Gastrocnemius medialis (tissue), 4 donors: Measurements from ENCODE around the gene KCNG1. TPM values are rescaled to one million over a fixed set of nuclear protein-coding genes. Genes with fewer than 3 reads are reported as not detected.

Source experiments
- ATAC-seq, 2 donors: fragments of 150-250 bp; one replicate each; pipeline ENCODE4 v1.9.1; 2016
- DNase-seq, 2 donors: peaks; one replicate each; pipeline ENCODE4 v3.0.0-alpha.2; 2019
- H3K27ac ChIP-seq, 4 donors: fragments of 200-600 bp; sonication (generic); 1 replicate in 1 of 4; 2 replicates in 3 of 4; pipeline ENCODE4 v1.5.1; 2016 to 2018; ENCODE audit warnings: mild to moderate bottlenecking in 2 of 4, moderate library complexity in 1 of 4
- H3K27me3 ChIP-seq, 3 donors: fragments of 200-600 bp; sonication (generic) in 2 of 3; 1 replicate in 1 of 3; 2 replicates in 2 of 3; pipeline versions ENCODE4 v1.5.1 to v1.6.0; 2016 to 2019; ENCODE audit warnings: mild to moderate bottlenecking in 1 of 3, moderate library complexity in 1 of 3
- H3K36me3 ChIP-seq, 2 donors: fragments of 200-600 bp; sonication (generic) in 1 of 2; one replicate each; pipeline ENCODE4 v1.5.1; 2017 to 2018
- H3K4me1 ChIP-seq, 2 donors: fragments of 200-600 bp; sonication (generic) in 1 of 2; one replicate each; pipeline ENCODE4 v1.5.1; 2016 to 2017; ENCODE audit warnings: mild to moderate bottlenecking in 2 of 2
- H3K4me3 ChIP-seq, 4 donors: fragments of 200-600 bp; sonication (generic) in 3 of 4; 1 replicate in 1 of 4; 2 replicates in 3 of 4; pipeline ENCODE4 v1.5.1; 2016 to 2019; ENCODE audit warnings: mild to moderate bottlenecking in 2 of 4
- H3K9me3 ChIP-seq, 3 donors: fragments of 200-600 bp; sonication (generic) in 2 of 3; 1 replicate in 1 of 3; 2 replicates in 2 of 3; pipeline ENCODE4 v1.5.1; 2016 to 2019
- CTCF ChIP-seq, 5 experiments: fragments of 450-650 bp in 3 of 5; fragments of 200-600 bp in 2 of 5; sonication (generic) in 2 of 5; IDR thresholded peaks in 4 of 5; conservative IDR thresholded peaks in 1 of 5; 1 replicate in 4 of 5; 2 replicates in 1 of 5; pipeline ENCODE4 v1.5.1; 2016 to 2019; ENCODE audit warnings: antibody characterized with exemption in 5 of 5, mild to moderate bottlenecking in 3 of 5, moderate library complexity in 3 of 5
- POLR2A ChIP-seq, 2 donors: fragments of 450-650 bp; IDR thresholded peaks; one replicate each; pipeline ENCODE4 v1.6.1; 2017; ENCODE audit warnings: antibody characterized with exemption in 2 of 2, mild to moderate bottlenecking in 2 of 2, moderate library complexity in 2 of 2
- in situ Hi-C, 4 donors: fragments of 200-750 bp; cut with MboI; loops; one replicate each; pipeline versions ENCODE4 v1.15.0 to v1.8.0; 2017; ENCODE audit warnings: low sequenced_read_pairs in 4 of 4
- intact Hi-C: fragments of 100-400 bp; cut with DNase I; formaldehyde crosslinking; loops from one replicate; pipeline ENCODE4 v1.15.1; 2023; ENCODE audit warnings: low total_unique reads
- total RNA-seq, 4 donors: library from RNA; depleted of rRNA; stranded (reverse); fragments of >200 nt; gene quantifications; one replicate each; pipeline versions ENCODE4 v1.1.0 to v1.2.3, GENCODE V29; 2016

KCNG1 gene
- total RNA-seq, 4 donors from 2014 or later: not detected

GRCh38 chr20:51022227-51022802, 592 bp downstream of the KCNG1 start:
- no peaks in the 10 kb centered on the region for H3K36me3 ChIP-seq
- H3K4me3 ChIP-seq: peak overlapping the region; percentile 39 to 46 (median 43)
- no peaks in the 10 kb centered on the region for H3K9me3 ChIP-seq
- H3K27ac ChIP-seq: no peak overlapping the region
- H3K4me1 ChIP-seq: peaks cover 0 to 4% of the 10 kb centered on the region in 2 donors
- in situ Hi-C loops: no loop called here
- DNase-seq (no peak), ATAC-seq (no peak)
- H3K27me3 ChIP-seq: peaks cover 17 to 24% (median 18%) of the 10 kb centered on the region in 3 donors
- intact Hi-C loops: no loop called here
- TF ChIP-seq POLR2A (IDR thresholded peaks at IDR 0.05) (no peak), CTCF (IDR thresholded peaks at IDR 0.05 in 4 of 5, conservative IDR thresholded peaks at IDR 0.05 in 1 of 5) (no peak)

DNA sequence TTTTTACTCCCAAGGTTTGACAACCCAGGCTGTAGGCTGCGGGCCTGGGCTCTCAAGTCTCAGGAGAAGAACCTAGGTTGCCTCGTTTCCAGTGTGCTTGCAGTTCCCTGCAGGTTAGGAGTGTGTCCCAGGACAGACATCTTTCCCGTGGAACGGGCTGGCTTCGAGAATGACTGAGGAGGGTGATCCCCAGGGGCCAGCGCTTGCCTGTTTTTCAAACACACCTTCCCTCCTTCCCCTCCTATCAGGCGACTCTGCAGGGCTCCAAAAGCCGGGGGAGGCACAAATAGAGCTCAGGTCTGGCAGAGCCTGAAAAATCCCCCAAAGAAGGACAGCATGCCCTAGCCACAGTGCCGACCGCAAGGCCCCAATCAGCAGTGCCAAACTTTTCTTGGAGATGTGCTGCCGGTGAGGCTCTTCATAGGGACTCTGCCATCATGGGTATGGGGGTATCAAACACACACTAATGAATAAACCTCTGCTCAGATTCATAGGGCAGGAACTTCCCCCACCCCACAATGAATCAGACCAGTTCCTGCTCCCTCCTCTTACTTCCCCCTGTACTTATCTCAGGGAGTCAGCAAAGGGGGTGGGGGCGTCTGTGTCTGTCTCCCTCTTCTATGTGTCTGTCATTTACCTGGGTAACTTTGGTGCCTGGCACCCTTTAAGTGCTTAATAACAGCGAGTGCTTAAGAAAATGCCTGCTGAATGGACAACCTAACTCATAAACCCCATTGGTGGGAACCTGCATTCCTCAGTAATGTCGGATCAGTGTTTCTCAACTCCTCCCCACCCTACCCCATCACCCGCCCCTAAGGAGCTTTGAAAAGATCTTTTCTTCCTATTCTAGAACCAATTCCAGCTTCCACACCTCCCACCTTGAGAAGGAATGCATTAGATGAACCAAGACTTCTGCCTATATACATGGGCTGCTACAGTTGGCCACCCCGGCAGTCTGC, 1.6 kb downstream of the KCNG1 start:
- TF ChIP-seq CTCF (IDR thresholded peaks at IDR 0.05 in 4 of 5, conservative IDR thresholded peaks at IDR 0.05 in 1 of 5): no peak
- TF ChIP-seq POLR2A (IDR thresholded peaks at IDR 0.05): no peak
- intact Hi-C loops: no loop called here
- Histone ChIP-seq H3K4me3 (no peak overlapping the region), H3K27ac (no peak overlapping the region), H3K36me3 (no peaks in the 10 kb centered on the region), H3K4me1 (peaks cover 0 to 4% of the 10 kb centered on the region in 2 donors), H3K27me3 (peaks cover 17 to 24% (median 18%) of the 10 kb centered on the region in 3 donors), H3K9me3 (no peaks in the 10 kb centered on the region)
- DNase-seq (no peak), ATAC-seq (no peak)
- in situ Hi-C loops: no loop called here

GRCh38 chr20:51020657-51021056, 2.2 kb downstream of the KCNG1 start:
- no peak overlapping the region for H3K27ac ChIP-seq
- no peaks in the 10 kb centered on the region for H3K36me3 ChIP-seq
- DNase-seq (no peak), ATAC-seq (no peak)
- intact Hi-C loops: no loop called here
- H3K9me3 ChIP-seq: no peaks in the 10 kb centered on the region
- H3K27me3 ChIP-seq: peaks cover 17 to 24% (median 18%) of the 10 kb centered on the region in 3 donors
- in situ Hi-C loops: no loop called here
- H3K4me3 ChIP-seq: no peak overlapping the region
- TF ChIP-seq POLR2A (IDR thresholded peaks at IDR 0.05) (no peak), CTCF (IDR thresholded peaks at IDR 0.05 in 4 of 5, conservative IDR thresholded peaks at IDR 0.05 in 1 of 5) (no peak)
- peaks cover 0 to 4% of the 10 kb centered on the region in 2 donors for H3K4me1 ChIP-seq

GRCh38 chr20:51019656-51020592, 3.0 kb downstream of the KCNG1 start:
- Histone ChIP-seq H3K36me3 (no peaks in the 10 kb centered on the region), H3K9me3 (no peaks in the 10 kb centered on the region), H3K4me1 (peaks cover 0 to 4% of the 10 kb centered on the region in 2 donors), H3K27me3 (peaks cover 17 to 24% (median 20%) of the 10 kb centered on the region in 3 donors), H3K4me3 (no peak overlapping the region), H3K27ac (no peak overlapping the region)
- TF ChIP-seq POLR2A (IDR thresholded peaks at IDR 0.05) (no peak), CTCF (IDR thresholded peaks at IDR 0.05 in 4 of 5, conservative IDR thresholded peaks at IDR 0.05 in 1 of 5) (no peak)
- ATAC-seq (no peak), DNase-seq (no peak)
- in situ Hi-C loops: no loop called here
- intact Hi-C loops: no loop called here
